IMR-90 (cell line): ENCODE data around the gene SV2C. TPM values are rescaled to one million over a fixed set of nuclear protein-coding genes. Genes with fewer than 3 reads are reported as not detected.

Source experiments
- ATAC-seq: fragments of 200-7000 bp; cut with Tn5 transposase; 2 replicates; pipeline ENCODE4 v1.9.1; 2020; ENCODE audit warnings: low read depth, mild to moderate bottlenecking, moderate library complexity
- BruUV-seq: library from RNA; stranded (reverse); fragments of 400-500 nt; replicated peaks from 2 replicates; lab custom pipeline; 2021; lab: Mats Ljungman, UMichigan
- CTCF ChIA-PET: fragments of 300-600 bp; formaldehyde crosslinking; extraction: SDS; loops from one replicate; lab custom pipeline; 2021; ENCODE audit warnings: antibody characterized with exemption; lab: Yijun Ruan, JAX
- POLR2A ChIA-PET: fragments of 300-600 bp; sonication (Branson Sonifier 250); formaldehyde crosslinking; loops from one replicate; lab custom pipeline; 2022; ENCODE audit warnings: antibody characterized with exemption; ENCODE audit not compliant: unreplicated experiment; lab: Charles Lee
- DNase-seq: peaks from one replicate; pipeline ENCODE4 v3.0.0; 2013
- H2AFZ ChIP-seq: replicated peaks from 2 replicates; pipeline ENCODE3; 2013; ENCODE audit warnings: low read length, mild to moderate bottlenecking; ENCODE audit not compliant: poor library complexity
- H2AK5ac ChIP-seq: 2 replicates; pipeline ENCODE4 v1.6.1; 2013; ENCODE audit warnings: low read depth, low read length, inconsistent platforms
- H2AK9ac ChIP-seq: replicated peaks from 2 replicates; pipeline ENCODE3; 2013; ENCODE audit warnings: mild to moderate bottlenecking, low read depth, low read length, moderate library complexity; ENCODE audit not compliant: poor library complexity
- H2BK120ac ChIP-seq: 2 replicates; pipeline ENCODE4 v1.6.1; 2013; ENCODE audit warnings: low read depth, low read length, inconsistent platforms
- H2BK15ac ChIP-seq: 3 replicates; pipeline ENCODE4 v1.6.1; 2013; ENCODE audit warnings: low read depth, low read length, inconsistent platforms
- H2BK20ac ChIP-seq: 2 replicates; pipeline ENCODE4 v1.6.1; 2013; ENCODE audit warnings: low read depth, mild to moderate bottlenecking, inconsistent platforms, low read length, moderate library complexity
- H2BK5ac ChIP-seq: 2 replicates; pipeline ENCODE4 v1.6.1; 2013; ENCODE audit warnings: mild to moderate bottlenecking, low read depth, low read length, inconsistent platforms; ENCODE audit not compliant: poor library complexity, severe bottlenecking
- H3K14ac ChIP-seq: replicated peaks from 2 replicates; pipeline ENCODE4 v1.6.1; 2013; ENCODE audit warnings: low read depth, low read length, inconsistent platforms
- H3K18ac ChIP-seq: 2 replicates; pipeline ENCODE4 v1.6.1; 2013; ENCODE audit warnings: low read depth, low read length, control low read depth
- H3K23ac ChIP-seq: 2 replicates; pipeline ENCODE4 v1.6.1; 2013; ENCODE audit warnings: low read depth, low read length, inconsistent platforms
- H3K27ac ChIP-seq: 2 replicates; pipeline ENCODE4 v1.5.1; 2013; ENCODE audit warnings: mild to moderate bottlenecking, control low read depth, low read length; ENCODE audit not compliant: insufficient read depth
- H3K27me3 ChIP-seq: 2 replicates; pipeline ENCODE4 v1.6.1; 2013; ENCODE audit warnings: low read length; ENCODE audit not compliant: control insufficient read depth, insufficient read depth
- H3K36me3 ChIP-seq: 2 replicates; pipeline ENCODE4 v1.6.1; 2013; ENCODE audit warnings: low read length, mixed read lengths; ENCODE audit not compliant: control insufficient read depth, insufficient read depth
- H3K4ac ChIP-seq: 2 replicates; pipeline ENCODE4 v1.6.1; 2013; ENCODE audit warnings: low read depth, low read length, inconsistent platforms
- H3K4me1 ChIP-seq: 2 replicates; pipeline ENCODE4 v1.6.1; 2013; ENCODE audit warnings: low read length, mixed read lengths; ENCODE audit not compliant: control insufficient read depth, insufficient read depth
- H3K4me2 ChIP-seq: 2 replicates; pipeline ENCODE4 v1.6.1; 2013; ENCODE audit warnings: low read depth, mild to moderate bottlenecking, control low read depth, low read length, moderate library complexity
- H3K4me3 ChIP-seq: 2 replicates; pipeline ENCODE4 v1.5.1; 2013; ENCODE audit warnings: low read depth, mild to moderate bottlenecking, control low read depth, low read length, moderate library complexity; ENCODE audit not compliant: insufficient read depth
- H3K56ac ChIP-seq: 2 replicates; pipeline ENCODE4 v1.6.1; 2013; ENCODE audit warnings: low read length, inconsistent platforms; ENCODE audit not compliant: insufficient read depth; ENCODE audit errors: extremely low read depth
- H3K79me1 ChIP-seq, 2 experiments: 2 replicates each; pipeline ENCODE4 v1.6.1; 2013; ENCODE audit warnings: low read length in 2 of 2, inconsistent platforms in 1 of 2, low read depth in 1 of 2
- H3K9ac ChIP-seq: 2 replicates; pipeline ENCODE4 v1.6.1; 2013; ENCODE audit warnings: low read depth, low read length, control low read depth
- H3K9me1 ChIP-seq: 2 replicates; pipeline ENCODE4 v1.6.1; 2013; ENCODE audit warnings: low read length, inconsistent platforms; ENCODE audit not compliant: insufficient read depth
- H3K9me3 ChIP-seq: 2 replicates; pipeline ENCODE4 v1.6.1; 2013; ENCODE audit warnings: low read length; ENCODE audit not compliant: control insufficient read depth, insufficient read depth
- H4K20me1 ChIP-seq: 2 replicates; pipeline ENCODE4 v1.6.1; 2013; ENCODE audit warnings: low read length, inconsistent platforms; ENCODE audit not compliant: insufficient read depth
- H4K5ac ChIP-seq: 2 replicates; pipeline ENCODE4 v1.6.1; 2013; ENCODE audit warnings: mild to moderate bottlenecking, low read depth, low read length, control low read depth
- H4K8ac ChIP-seq, 2 experiments: 2 replicates each; pipeline ENCODE4 v1.6.1; 2013; ENCODE audit warnings: low read depth in 2 of 2, low read length in 2 of 2, control low read depth in 1 of 2, inconsistent platforms in 1 of 2
- H4K91ac ChIP-seq: 2 replicates; pipeline ENCODE4 v1.6.1; 2013; ENCODE audit warnings: low read depth, low read length, inconsistent platforms; ENCODE audit not compliant: insufficient read depth
- CEBPB ChIP-seq: IDR thresholded peaks from 2 replicates; pipeline ENCODE4 v1.6.1; 2012; ENCODE audit warnings: low read depth, low read length, improper control_type of control experiment
- CHD1 ChIP-seq: IDR thresholded peaks from 2 replicates; pipeline ENCODE4 v1.6.1; 2012; ENCODE audit warnings: low read depth, low read length, improper control_type of control experiment
- CTCF ChIP-seq: conservative IDR thresholded peaks from 2 replicates; pipeline ENCODE4 v1.5.1; 2012; ENCODE audit warnings: mild to moderate bottlenecking, low read depth, low read length, improper control_type of control experiment
- FOS ChIP-seq: fragments of 150-350 bp; IDR thresholded peaks from 2 replicates; pipeline ENCODE4 v1.6.1; 2016; ENCODE audit warnings: low read depth, low read length
- MAFK ChIP-seq: IDR thresholded peaks from 2 replicates; pipeline ENCODE4 v1.6.1; 2012; ENCODE audit warnings: low read depth, low read length, improper control_type of control experiment
- MAZ ChIP-seq: IDR thresholded peaks from 2 replicates; pipeline ENCODE4 v1.6.1; 2012; ENCODE audit warnings: low read depth, mild to moderate bottlenecking, low read length, improper control_type of control experiment, moderate library complexity, borderline replicate concordance
- MXI1 ChIP-seq: IDR thresholded peaks from 2 replicates; pipeline ENCODE4 v1.6.1; 2012; ENCODE audit warnings: low read depth, mild to moderate bottlenecking, low read length, moderate library complexity, borderline replicate concordance
- NFE2L2 ChIP-seq: fragments of 150-350 bp; IDR thresholded peaks from 2 replicates; pipeline ENCODE4 v1.6.1; 2016; ENCODE audit warnings: low read depth, mild to moderate bottlenecking, low read length
- RAD21 ChIP-seq: IDR thresholded peaks from 2 replicates; pipeline ENCODE4 v1.6.1; 2012; ENCODE audit warnings: low read length, improper control_type of control experiment
- RCOR1 ChIP-seq: IDR thresholded peaks from 2 replicates; pipeline ENCODE4 v1.6.1; 2012; ENCODE audit warnings: mild to moderate bottlenecking, low read length, improper control_type of control experiment; ENCODE audit not compliant: insufficient replicate concordance
- RFX5 ChIP-seq: IDR thresholded peaks from 2 replicates; pipeline ENCODE4 v1.8.0; 2012; ENCODE audit warnings: low read depth, mild to moderate bottlenecking, low read length, moderate library complexity
- SMC3 ChIP-seq: fragments of 150-350 bp; IDR thresholded peaks from 2 replicates; pipeline ENCODE4 v1.6.1; 2016; ENCODE audit warnings: low read depth, mild to moderate bottlenecking, antibody characterized with exemption, low read length, moderate library complexity
- WGBS, 2 experiments: methylation state at CpG; one replicate each; pipeline versions ENCODE4 v1.1.5 to v1.1.7; 2013; ENCODE audit warnings: missing lambda C conversion rate in 2 of 2; ENCODE audit not compliant: insufficient read length in 1 of 2; ENCODE audit errors: extremely low coverage in 2 of 2; 5-methylcytosine and 5-hydroxymethylcytosine counted together
- dilution Hi-C: fragments of 300-500 bp; cut with HindIII; formaldehyde crosslinking; loops from one replicate; pipeline ENCODE4 v1.14.3; 2018; ENCODE audit warnings: low sequenced_read_pairs; ENCODE audit not compliant: unreplicated experiment
- in situ Hi-C: fragments of 300-500 bp; cut with MboI; formaldehyde crosslinking; loops from 3 replicates; pipeline ENCODE4 v1.14.3; 2019; ENCODE audit warnings: low sequenced_read_pairs, inconsistent platforms, mixed read lengths
- intact Hi-C: fragments of 100-400 bp; cut with micrococcal nuclease; formaldehyde crosslinking; loops from 2 replicates; pipeline ENCODE4 v1.10.0; 2022
- polyA plus RNA-seq, 3 experiments: library from polyadenylated mRNA; depleted of rRNA; stranded (reverse); fragments of >200 nt; gene quantifications; 2 replicates each; pipeline ENCODE4 v1.2.3, GENCODE V29; 2012; ENCODE audit warnings: low replicate concordance in 1 of 3
- total RNA-seq: library from RNA; depleted of rRNA; stranded (reverse); fragments of >200 nt; gene quantifications from 2 replicates; pipeline ENCODE4 v1.2.3, GENCODE V29; 2012

Gene SV2C
- total and polyA plus RNA-seq, 2 of the 4 experiments (the other 2 are of a cell fraction) = not detected

DNA sequence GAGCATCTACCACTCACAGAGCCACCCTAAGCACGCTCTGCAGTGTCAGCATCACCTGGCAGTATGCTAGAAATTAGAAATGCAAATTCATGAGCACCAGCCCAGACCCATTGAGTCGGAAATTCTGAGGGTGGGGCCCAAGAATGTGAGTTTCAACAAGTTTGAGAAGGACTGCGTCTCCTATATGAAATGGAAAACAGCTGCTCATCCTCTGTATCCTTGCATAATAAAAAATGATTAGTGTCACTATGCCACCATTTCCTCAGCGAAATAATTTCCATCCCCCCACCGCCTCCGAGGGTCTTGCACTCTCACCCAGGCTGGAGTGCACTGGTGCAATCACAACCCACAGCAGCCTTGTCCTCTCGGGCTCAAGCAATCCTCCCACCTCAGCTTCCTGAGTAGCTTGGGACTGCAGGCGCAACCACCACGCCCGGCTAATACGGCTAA, 318.6 kb downstream of the SV2C start:
- no peak overlapping the region for H3K18ac ChIP-seq
- H2AFZ ChIP-seq = no peak overlapping the region
- DNase-seq = no peak
- H4K20me1 ChIP-seq = no peaks in the 10 kb centered on the region
- no peak overlapping the region for H4K8ac ChIP-seq
- no peak overlapping the region for H3K27ac ChIP-seq
- no peaks in the 10 kb centered on the region for H3K4me1 ChIP-seq
- dilution Hi-C loops (no loop called here), intact Hi-C loops (loop anchor here (5.0 to 10.0 kb wide), 2 partner anchors 180 to 373 kb away; no protein-coding TSS in a partner anchor), in situ Hi-C loops (no loop called here)
- H3K9me3 ChIP-seq = no peaks in the 10 kb centered on the region
- H3K56ac ChIP-seq = no peak overlapping the region
- H3K14ac ChIP-seq = no peak overlapping the region
- H3K9me1 ChIP-seq = no peaks in the 10 kb centered on the region
- no peak overlapping the region for H2AK5ac ChIP-seq
- no peak overlapping the region for H3K4me3 ChIP-seq
- H4K5ac ChIP-seq = no peak overlapping the region
- no peak overlapping the region for H2BK20ac ChIP-seq
- peaks cover 43% of the 10 kb centered on the region for H3K27me3 ChIP-seq
- no peak overlapping the region for H3K9ac ChIP-seq
- no peak overlapping the region for H2BK120ac ChIP-seq
- ATAC-seq = no peak
- TF ChIP-seq MAZ = no peak
- no peak for TF ChIP-seq RAD21
- no peak for TF ChIP-seq FOS
- no peak for TF ChIP-seq CHD1
- TF ChIP-seq RFX5 = no peak
- TF ChIP-seq NFE2L2 = no peak
- TF ChIP-seq CTCF = no peak
- no peak for TF ChIP-seq SMC3
- TF ChIP-seq RCOR1 = no peak
- no peak for TF ChIP-seq MAFK
- no peak for TF ChIP-seq MXI1
- TF ChIP-seq CEBPB = no peak
- no peak overlapping the region for H2AK9ac ChIP-seq
- H3K4ac ChIP-seq = no peak overlapping the region
- H2BK5ac ChIP-seq = no peak overlapping the region
- no TSS peak for BruUV-seq
- no peak overlapping the region; the same call in 1 of the 2 replicates for H3K4me2 ChIP-seq
- H3K36me3 ChIP-seq = no peaks in the 10 kb centered on the region
- no peak overlapping the region for H2BK15ac ChIP-seq
- ChIA-PET POLR2A (no interaction called here), CTCF (interaction anchor here (0.6 to 0.9 kb wide), 2 partner anchors 26 to 122 kb away, joined by 3 read pairs; no protein-coding TSS in a partner anchor)
- H4K91ac ChIP-seq = no peak overlapping the region
- H3K79me1 ChIP-seq = no peaks in the 10 kb centered on the region
- H3K23ac ChIP-seq = no peak overlapping the region
- 36% methylated on average over 6 of the region's 11 CpGs; no CpG with 5 or more reads in 1 of the 2 experiments for WGBS, 2 experiments
